Stimulated activated CD4-positive, alpha-beta T cell treated with anti-CD3 and anti-CD28 coated beads, TNF-alpha, amount 100 ng/mL, for 48 hours (primary cell): Measurements from ENCODE around the gene QRFP.
"Not testable (repeated sequence)": the region's sequence is repeated elsewhere in the genome, so short reads cannot be mapped to it uniquely, and the experiment has no call there.

ENCODE experiments used
- DNase-seq, 3 donors: peaks; one replicate each; pipeline ENCODE4 v3.0.0-alpha.2; 2020; ENCODE audit warnings: low read depth in 3 of 3

QRFP gene

GRCh38 chr9:130849356-130849755 is 47.3 kb downstream of the QRFP start:
- no peak for DNase-seq

- DNase-seq, result not testable (repeated sequence)
Measured at GRCh38 chr9:130848514-130848913, 48.1 kb downstream of the QRFP start.

GRCh38 chr9:130847306-130848217 is 49.0 kb downstream of the QRFP start:
- no peak for DNase-seq

GRCh38 chr9:130846487-130847305 is 49.9 kb downstream of the QRFP start:
- DNase-seq, result no peak

- no peak for DNase-seq
Measured at GRCh38 chr9:130845901-130846481, 50.6 kb downstream of the QRFP start.

- DNase-seq, result no peak
Measured at GRCh38 chr9:130845254-130845653, 51.4 kb downstream of the QRFP start.

- no peak for DNase-seq
Measured at GRCh38 chr9:130844044-130844451, 52.6 kb downstream of the QRFP start.

GRCh38 chr9:130843049-130843908 is 53.3 kb downstream of the QRFP start:
- no peak for DNase-seq
